ENCODE results near the gene IFT172.
"Not testable (repeated sequence)": the region's sequence is repeated elsewhere in the genome, so short reads cannot be mapped to it uniquely, and the experiment has no call there.

DNA sequence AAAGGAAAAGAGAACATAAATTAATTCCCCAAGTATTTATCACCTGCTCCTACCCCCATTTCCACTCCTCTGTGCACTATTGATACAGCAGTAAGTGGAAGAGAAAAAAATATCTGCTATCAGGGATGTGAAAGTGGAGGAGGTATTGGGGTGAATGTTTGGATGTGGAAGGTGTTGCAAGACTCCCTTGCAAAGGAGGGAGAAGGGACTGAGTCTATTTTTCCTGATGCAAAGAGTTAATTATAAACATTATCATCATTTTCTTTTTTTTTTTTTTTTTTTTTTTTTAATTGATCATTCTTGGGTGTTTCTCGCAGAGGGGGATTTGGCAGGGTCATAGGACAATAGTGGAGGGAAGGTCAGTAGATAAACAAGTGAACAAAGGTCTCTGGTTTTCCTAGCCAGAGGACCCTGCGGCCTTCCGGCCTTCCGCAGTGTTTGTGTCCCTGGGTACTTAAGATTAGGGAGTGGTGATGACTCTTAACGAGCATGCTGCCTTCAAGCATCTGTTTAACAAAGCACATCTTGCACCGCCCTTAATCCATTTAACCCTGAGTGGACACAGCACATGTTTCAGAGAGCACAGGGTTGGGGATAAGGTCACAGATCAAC is 49.4 kb upstream of the IFT172 start:
- not testable (repeated sequence) for TF ChIP-seq POLR2A, POLR2AphosphoS5 (IDR thresholded peaks at IDR 0.05)
- TF ChIP-seq, protein P1, sequence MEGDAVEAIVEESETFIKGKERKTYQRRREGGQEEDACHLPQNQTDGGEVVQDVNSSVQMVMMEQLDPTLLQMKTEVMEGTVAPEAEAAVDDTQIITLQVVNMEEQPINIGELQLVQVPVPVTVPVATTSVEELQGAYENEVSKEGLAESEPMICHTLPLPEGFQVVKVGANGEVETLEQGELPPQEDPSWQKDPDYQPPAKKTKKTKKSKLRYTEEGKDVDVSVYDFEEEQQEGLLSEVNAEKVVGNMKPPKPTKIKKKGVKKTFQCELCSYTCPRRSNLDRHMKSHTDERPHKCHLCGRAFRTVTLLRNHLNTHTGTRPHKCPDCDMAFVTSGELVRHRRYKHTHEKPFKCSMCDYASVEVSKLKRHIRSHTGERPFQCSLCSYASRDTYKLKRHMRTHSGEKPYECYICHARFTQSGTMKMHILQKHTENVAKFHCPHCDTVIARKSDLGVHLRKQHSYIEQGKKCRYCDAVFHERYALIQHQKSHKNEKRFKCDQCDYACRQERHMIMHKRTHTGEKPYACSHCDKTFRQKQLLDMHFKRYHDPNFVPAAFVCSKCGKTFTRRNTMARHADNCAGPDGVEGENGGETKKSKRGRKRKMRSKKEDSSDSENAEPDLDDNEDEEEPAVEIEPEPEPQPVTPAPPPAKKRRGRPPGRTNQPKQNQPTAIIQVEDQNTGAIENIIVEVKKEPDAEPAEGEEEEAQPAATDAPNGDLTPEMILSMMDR (IDR thresholded peaks at IDR 0.05), result not testable (repeated sequence)
